Keratinocyte (primary cell): ENCODE measurements around the gene ZBTB21.

Experiments used
- EZH2 ChIP-seq: IDR thresholded peaks from one replicate; pipeline ENCODE4 v1.6.1; 2012; ENCODE audit warnings: inconsistent platforms, mild to moderate bottlenecking, low read length, moderate library complexity
- TF ChIP-seq, protein P1 (sequence below), 3 experiments: IDR thresholded peaks in 1 of 3; conservative IDR thresholded peaks in 1 of 3; optimal IDR thresholded peaks in 1 of 3; 2 replicates in 2 of 3; 3 replicates in 1 of 3; pipeline versions ENCODE3 to v1.5.1; 2011; ENCODE audit warnings: low read length in 3 of 3, mild to moderate bottlenecking in 3 of 3, moderate library complexity in 2 of 3, control low read depth in 1 of 3, inconsistent platforms in 1 of 3; ENCODE audit not compliant: insufficient read depth in 2 of 3; ENCODE audit errors: extremely low read depth in 1 of 3

- TF ChIP-seq EZH2: no peak
- TF ChIP-seq, protein P1, sequence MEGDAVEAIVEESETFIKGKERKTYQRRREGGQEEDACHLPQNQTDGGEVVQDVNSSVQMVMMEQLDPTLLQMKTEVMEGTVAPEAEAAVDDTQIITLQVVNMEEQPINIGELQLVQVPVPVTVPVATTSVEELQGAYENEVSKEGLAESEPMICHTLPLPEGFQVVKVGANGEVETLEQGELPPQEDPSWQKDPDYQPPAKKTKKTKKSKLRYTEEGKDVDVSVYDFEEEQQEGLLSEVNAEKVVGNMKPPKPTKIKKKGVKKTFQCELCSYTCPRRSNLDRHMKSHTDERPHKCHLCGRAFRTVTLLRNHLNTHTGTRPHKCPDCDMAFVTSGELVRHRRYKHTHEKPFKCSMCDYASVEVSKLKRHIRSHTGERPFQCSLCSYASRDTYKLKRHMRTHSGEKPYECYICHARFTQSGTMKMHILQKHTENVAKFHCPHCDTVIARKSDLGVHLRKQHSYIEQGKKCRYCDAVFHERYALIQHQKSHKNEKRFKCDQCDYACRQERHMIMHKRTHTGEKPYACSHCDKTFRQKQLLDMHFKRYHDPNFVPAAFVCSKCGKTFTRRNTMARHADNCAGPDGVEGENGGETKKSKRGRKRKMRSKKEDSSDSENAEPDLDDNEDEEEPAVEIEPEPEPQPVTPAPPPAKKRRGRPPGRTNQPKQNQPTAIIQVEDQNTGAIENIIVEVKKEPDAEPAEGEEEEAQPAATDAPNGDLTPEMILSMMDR (optimal IDR thresholded peaks at IDR 0.05 in 1 of 3, IDR thresholded peaks at IDR 0.05 in 1 of 3, conservative IDR thresholded peaks at IDR 0.05 in 1 of 3; ENCODE audit: extremely low read depth in 1 of 3, insufficient read depth in 2 of 3, low read length in 3 of 3): no peak
Observed at GRCh38 chr21:42047821-42048613, 37.9 kb upstream of the ZBTB21 start.
